Chondrocyte (in vitro differentiated cells): Measurements from ENCODE around the gene KLRC4. TPM values are rescaled to one million over a fixed set of nuclear protein-coding genes. Genes with fewer than 3 reads are reported as not detected.
"Not testable (repeated sequence)": the region's sequence is repeated elsewhere in the genome, so short reads cannot be mapped to it uniquely, and the experiment has no call there.

ENCODE experiments used
- DNase-seq: peaks from one replicate; pipeline ENCODE4 v3.0.0; 2021; ENCODE audit warnings: mixed read lengths, low spot score
- H3K27ac Mint-ChIP-seq: one replicate; pipeline ENCODE4 v1.8.0; 2021; ENCODE audit warnings: mild to moderate bottlenecking, moderate library complexity, mixed read lengths; ENCODE audit not compliant: unreplicated experiment
- H3K27me3 Mint-ChIP-seq: 2 replicates; pipeline ENCODE4 v1.8.0; 2021; ENCODE audit warnings: low read depth, mixed read lengths
- H3K36me3 Mint-ChIP-seq: 2 replicates; pipeline ENCODE4 v1.8.0; 2021; ENCODE audit warnings: low read depth, mixed read lengths
- H3K4me1 Mint-ChIP-seq: 2 replicates; pipeline ENCODE4 v1.8.0; 2021; ENCODE audit warnings: low read depth, mild to moderate bottlenecking, mixed read lengths
- H3K4me3 Mint-ChIP-seq: one replicate; pipeline ENCODE4 v1.8.0; 2021; ENCODE audit warnings: mild to moderate bottlenecking, moderate library complexity, mixed read lengths; ENCODE audit not compliant: unreplicated experiment
- H3K9me3 Mint-ChIP-seq: 2 replicates; pipeline ENCODE4 v1.8.0; 2021; ENCODE audit warnings: low read depth, mixed read lengths
- CTCF ChIP-seq: fragments of 200-600 bp; sonication (generic); IDR thresholded peaks from 2 replicates; pipeline ENCODE4 v1.5.0; 2021; ENCODE audit warnings: antibody characterized with exemption, mild to moderate bottlenecking, moderate library complexity
- total RNA-seq: library from RNA; stranded (reverse); gene quantifications from 3 replicates; pipeline ENCODE4 v1.2.1, GENCODE V29; 2021

KLRC4 gene
- total RNA-seq, 1 donor from 2014 or later: not detected

DNA sequence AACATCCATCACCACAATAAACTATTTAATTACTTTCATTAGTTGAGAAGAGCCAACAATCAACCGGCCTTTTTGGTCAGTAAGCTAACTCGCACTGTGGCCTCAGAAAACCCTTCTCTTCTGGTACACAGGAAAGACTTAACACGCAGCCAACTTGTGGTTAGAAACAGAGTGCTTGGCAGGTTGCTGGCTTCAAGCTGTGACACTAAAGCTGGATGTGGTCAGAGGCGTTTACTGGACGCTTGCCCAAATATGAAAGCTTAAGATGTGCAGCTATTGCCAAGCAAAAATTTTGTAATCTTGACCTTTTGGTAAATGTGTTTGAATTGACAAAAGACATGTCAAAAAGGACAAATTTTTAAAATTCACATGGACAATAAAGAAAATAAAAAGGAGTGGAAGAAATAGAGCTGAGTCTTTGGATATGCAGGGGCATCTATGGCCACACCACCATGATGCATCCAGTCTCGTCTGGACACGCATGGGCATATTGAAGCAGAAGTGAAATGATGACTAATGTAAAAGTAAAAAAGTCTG is 17.1 kb downstream of the KLRC4 start:
- TF ChIP-seq CTCF: no peak
- peaks cover 58% of the 10 kb centered on the region for H3K4me1 Mint-ChIP-seq
- no peaks in the 10 kb centered on the region for H3K9me3 Mint-ChIP-seq
- peak overlapping the region; percentile 97 for H3K27ac Mint-ChIP-seq
- no peak for DNase-seq
- no peak overlapping the region for H3K4me3 Mint-ChIP-seq
- H3K27me3 Mint-ChIP-seq: no peaks in the 10 kb centered on the region
- H3K36me3 Mint-ChIP-seq: no peaks in the 10 kb centered on the region

DNA sequence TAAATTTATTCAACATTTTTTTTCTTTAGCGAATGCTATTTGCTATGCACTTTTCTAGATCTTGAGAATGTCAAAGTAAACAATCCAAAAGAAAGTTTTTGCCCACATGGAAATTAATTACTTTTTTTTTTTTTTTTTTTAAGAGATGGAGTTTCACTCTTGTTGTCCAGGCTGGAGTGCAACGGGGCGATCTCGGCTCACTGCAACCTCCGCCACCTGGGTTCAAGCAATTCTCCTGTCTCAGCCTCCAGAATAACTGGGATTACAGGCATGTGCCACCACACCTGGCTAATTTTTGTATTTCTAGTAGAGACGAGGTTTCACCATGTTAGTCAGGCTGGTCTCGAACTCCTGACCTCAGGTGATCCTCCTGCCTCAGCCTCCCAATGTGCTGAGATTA is 18.6 kb downstream of the KLRC4 start:
- H3K4me1 Mint-ChIP-seq: peaks cover 52% of the 10 kb centered on the region
- H3K4me3 Mint-ChIP-seq, H3K9me3 Mint-ChIP-seq, H3K36me3 Mint-ChIP-seq, H3K27ac Mint-ChIP-seq, DNase-seq, H3K27me3 Mint-ChIP-seq: not testable (repeated sequence)

DNA sequence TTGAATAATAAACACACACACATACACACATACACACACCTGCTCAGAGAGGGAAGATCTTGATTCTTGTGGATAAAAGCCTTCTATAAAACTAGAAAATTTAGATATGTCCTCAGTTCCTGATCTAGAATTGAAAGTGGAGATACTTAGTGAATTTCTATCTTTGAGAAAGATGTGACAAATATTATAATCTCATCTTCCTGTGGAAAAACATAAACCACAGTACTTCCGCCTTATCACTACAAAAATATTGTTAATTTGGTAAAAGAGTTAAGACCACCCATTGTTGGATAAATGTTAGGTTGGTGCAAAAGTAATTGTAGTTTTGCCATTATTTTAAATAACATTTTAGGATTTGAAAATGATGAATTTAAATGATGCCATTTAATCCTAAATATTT is 19.7 kb downstream of the KLRC4 start, which contains the start of gene KLRK1:
Gene KLRK1 (minus strand): TSS at position 138 of the 400 bp plus-strand sequence. CDS start 1,231 bp downstream, outside the sequence.
- no peak within 1 kb of the TSS for H3K4me3 Mint-ChIP-seq
- H3K4me1 Mint-ChIP-seq: peaks cover 50% of the 10 kb centered on the region

GRCh38 chr12:10388624-10389413 is 20.7 kb downstream of the KLRC4 start:
- DNase-seq: no peak
- Mint-ChIP-seq H3K27ac (no peak overlapping the region), H3K9me3 (peaks cover 10% of the 10 kb centered on the region), H3K36me3 (no peaks in the 10 kb centered on the region), H3K27me3 (no peaks in the 10 kb centered on the region), H3K4me3 (no peak overlapping the region), H3K4me1 (peaks cover 48% of the 10 kb centered on the region)
- no peak for TF ChIP-seq CTCF

More for the DNA sequence above, 19.7 kb downstream of the KLRC4 start, which contains the start of gene KLRK1:
- Mint-ChIP-seq H3K36me3 (no peaks in the 10 kb centered on the region), H3K27me3 (no peaks in the 10 kb centered on the region), H3K9me3 (peaks cover 1% of the 10 kb centered on the region), H3K27ac (no peak within 1 kb of the TSS)
- TF ChIP-seq CTCF: no peak
- DNase-seq: no peak

- H3K4me3 Mint-ChIP-seq, H3K36me3 Mint-ChIP-seq, H3K27ac Mint-ChIP-seq, H3K27me3 Mint-ChIP-seq, DNase-seq: not testable (repeated sequence)
- Mint-ChIP-seq H3K9me3 (peaks cover 14% of the 10 kb centered on the region), H3K4me1 (peaks cover 35% of the 10 kb centered on the region)
Measured at GRCh38 chr12:10387498-10387897, 22.1 kb downstream of the KLRC4 start.

DNA sequence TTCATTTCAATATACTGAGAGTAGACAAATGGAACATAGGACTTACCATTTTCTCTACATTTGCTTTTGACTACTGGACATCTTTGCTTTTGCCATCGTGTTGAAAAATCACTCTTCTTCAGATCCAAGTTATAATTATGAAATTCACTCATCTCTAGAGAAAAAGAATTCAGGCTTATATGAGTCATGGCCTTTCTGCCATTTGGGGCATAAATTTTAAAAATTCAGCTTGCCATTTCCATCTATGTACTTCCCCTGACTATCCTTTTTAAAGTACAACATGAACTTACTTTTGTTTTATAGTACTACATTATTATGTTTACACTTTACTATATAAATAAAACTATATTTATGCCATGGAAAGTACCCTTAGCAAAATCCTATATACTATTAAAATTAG is 22.7 kb downstream of the KLRC4 start:
- H3K4me3 Mint-ChIP-seq: no peak overlapping the region
- no peak overlapping the region for H3K27ac Mint-ChIP-seq
- no peak for TF ChIP-seq CTCF
- H3K9me3 Mint-ChIP-seq: peaks cover 14% of the 10 kb centered on the region
- no peaks in the 10 kb centered on the region for H3K27me3 Mint-ChIP-seq
- peaks cover 29% of the 10 kb centered on the region for H3K4me1 Mint-ChIP-seq
- no peak for DNase-seq
- H3K36me3 Mint-ChIP-seq: peaks cover 1% of the 10 kb centered on the region
